DND-41 (cell line): ENCODE results near the gene VPS72.

Experiments used
- CTCF ChIP-seq: IDR thresholded peaks from 2 replicates; pipeline ENCODE4 v1.5.1; 2012; ENCODE audit warnings: borderline replicate concordance, low read length, moderate library complexity, mild to moderate bottlenecking; ENCODE audit not compliant: poor library complexity, severe bottlenecking; ENCODE audit errors: extremely low read depth
- EZH2 ChIP-seq: IDR thresholded peaks from 3 replicates; pipeline ENCODE4 v1.6.1; 2012; ENCODE audit warnings: borderline replicate concordance, low read depth, mild to moderate bottlenecking, moderate library complexity, low read length, inconsistent platforms; ENCODE audit not compliant: severe bottlenecking

GRCh38 chr1:151146072-151146411, 44.0 kb downstream of the VPS72 start:
- TF ChIP-seq CTCF (no peak), EZH2 (no peak)
